GM18502 (cell line): Measurements from ENCODE around the gene KIF7.

ENCODE experiments used
- ATAC-seq: cut with Tn5 transposase; IDR thresholded peaks from one replicate; pipeline ENCODE4 v1.9.1; 2021; ENCODE audit warnings: mild to moderate bottlenecking; ENCODE audit not compliant: unreplicated experiment, poor library complexity

KIF7 gene

DNA sequence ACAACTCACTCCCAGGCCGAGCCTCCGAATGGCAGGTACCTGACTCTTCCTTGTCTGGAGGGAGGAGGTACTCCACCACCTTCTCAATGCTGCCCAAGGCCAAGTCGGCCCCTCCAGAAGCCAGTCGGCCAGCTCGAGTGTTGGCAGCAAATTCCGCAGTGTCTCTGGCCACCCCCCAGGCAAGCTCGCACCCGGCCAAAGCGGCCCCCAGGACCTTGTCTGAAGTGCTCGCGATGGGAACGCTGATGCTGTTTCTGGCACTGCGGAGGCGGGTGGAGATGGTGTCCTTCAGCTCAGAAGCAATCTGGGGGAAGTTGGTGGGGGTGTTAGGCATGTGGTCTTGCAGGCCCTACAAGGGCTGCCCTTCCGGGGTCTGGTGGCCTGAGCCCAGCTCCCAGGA is 14.7 kb upstream of the KIF7 start:
- no peak for ATAC-seq

- no peak for ATAC-seq
Measured at GRCh38 chr15:89669309-89669865, 14.1 kb upstream of the KIF7 start.

DNA sequence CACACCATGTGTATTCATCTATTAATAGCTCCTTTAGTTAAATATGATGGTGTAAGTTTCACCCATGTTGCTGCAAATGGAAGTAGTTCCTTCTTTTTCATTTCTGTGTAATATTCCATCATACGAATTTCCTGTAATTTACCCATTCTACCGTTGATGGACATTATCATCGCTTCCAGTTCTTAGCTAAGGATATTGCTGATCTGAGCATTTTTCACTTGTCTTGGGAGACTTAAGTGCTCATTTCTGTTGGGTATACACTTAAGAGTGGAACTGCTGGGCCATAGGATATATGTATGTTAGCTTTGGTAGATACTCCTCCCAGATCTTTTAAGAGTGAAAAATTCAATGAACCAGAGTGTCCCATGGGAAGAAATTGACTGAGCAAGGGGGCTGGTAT is 12.9 kb upstream of the KIF7 start:
- no peak for ATAC-seq

- no peak for ATAC-seq
Measured at GRCh38 chr15:89667706-89667960, 12.4 kb upstream of the KIF7 start.

DNA sequence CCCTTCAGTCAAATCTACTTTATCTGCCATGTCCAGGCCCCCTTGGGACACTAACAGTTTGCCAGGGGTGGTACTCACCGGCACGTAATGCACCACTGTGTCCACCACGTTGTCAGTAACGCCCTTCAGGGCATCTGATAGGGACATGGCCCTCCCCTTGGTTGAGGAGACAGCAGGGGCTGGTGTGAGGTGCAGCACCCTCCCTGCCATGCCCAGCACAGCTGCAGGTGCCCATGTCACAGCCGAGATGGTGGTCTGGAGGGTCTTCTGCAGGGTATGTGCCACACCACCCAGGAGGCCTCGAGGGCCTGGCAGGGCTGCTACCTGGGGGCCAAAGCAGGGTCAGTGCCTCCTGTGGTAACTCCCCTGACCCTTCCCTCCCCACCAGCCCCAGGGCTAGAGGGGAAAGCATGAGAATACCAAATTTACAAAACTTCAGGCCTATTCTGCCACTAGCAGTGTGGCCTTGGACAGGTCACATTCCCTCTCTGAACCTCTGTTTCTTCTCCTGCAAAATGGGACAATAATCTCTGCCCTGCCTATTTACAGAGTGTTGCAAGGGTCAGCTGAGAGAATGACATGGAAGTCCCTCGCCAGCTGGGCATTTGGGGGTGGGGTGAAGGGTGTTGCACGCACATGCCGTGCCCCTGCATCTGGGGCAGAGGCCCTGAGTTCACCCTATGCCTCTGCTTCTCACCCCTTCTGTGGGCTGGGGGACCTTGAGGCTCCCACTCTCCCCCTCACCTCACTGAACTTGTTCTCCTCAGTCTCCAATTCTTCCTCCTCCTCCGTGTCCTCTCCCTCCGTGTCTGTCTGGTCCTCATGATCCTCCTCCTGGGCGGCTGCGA is 11.8 kb upstream of the KIF7 start:
- no peak for ATAC-seq

GRCh38 chr15:89666184-89666857 is 11.1 kb upstream of the KIF7 start:
- ATAC-seq: no peak

GRCh38 chr15:89665449-89666181 is 10.3 kb upstream of the KIF7 start:
- no peak for ATAC-seq

- ATAC-seq: no peak
Measured at GRCh38 chr15:89664441-89665350, 9.4 kb upstream of the KIF7 start.

GRCh38 chr15:89662893-89663626 is 7.8 kb upstream of the KIF7 start:
- ATAC-seq: no peak

DNA sequence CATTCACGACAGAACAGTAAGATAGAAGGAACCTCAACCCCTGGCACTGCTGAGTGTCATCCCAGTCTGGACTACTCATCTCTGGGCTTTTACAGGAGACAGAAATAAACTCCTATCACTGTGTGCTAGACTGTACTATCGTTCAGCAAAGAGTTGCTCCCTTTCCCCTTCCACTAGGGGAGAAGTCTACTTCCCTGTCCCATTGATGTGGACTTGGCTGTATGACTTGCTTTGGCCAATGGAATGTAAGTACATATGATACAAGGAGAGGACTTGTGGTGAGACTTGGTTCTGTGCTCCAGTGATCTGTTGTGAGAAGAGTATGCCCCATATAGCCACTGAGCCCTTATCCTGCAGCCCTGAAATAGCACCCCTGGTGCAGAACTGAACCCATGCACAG is 5.3 kb upstream of the KIF7 start:
- ATAC-seq: no peak

DNA sequence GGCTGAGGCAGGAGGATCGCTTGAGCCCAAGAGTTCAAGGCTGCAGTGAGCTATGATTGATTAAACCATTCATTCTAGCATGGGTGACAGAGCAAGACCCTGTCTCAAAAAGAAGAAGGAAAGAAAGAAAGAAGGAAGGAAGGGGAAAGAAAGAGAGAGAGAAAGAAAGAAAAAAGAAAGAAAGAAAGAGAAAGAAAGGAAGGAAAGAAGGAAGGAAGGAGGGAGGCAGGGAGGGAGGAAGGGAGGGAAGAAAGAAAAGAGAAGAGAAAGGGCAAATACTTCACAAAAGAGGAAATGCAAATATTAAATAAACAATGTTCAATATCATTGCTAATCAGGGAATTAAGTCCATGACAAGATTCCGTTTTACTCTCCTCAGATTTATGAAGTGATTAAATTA is 4.0 kb upstream of the KIF7 start:
- ATAC-seq: no peak

DNA sequence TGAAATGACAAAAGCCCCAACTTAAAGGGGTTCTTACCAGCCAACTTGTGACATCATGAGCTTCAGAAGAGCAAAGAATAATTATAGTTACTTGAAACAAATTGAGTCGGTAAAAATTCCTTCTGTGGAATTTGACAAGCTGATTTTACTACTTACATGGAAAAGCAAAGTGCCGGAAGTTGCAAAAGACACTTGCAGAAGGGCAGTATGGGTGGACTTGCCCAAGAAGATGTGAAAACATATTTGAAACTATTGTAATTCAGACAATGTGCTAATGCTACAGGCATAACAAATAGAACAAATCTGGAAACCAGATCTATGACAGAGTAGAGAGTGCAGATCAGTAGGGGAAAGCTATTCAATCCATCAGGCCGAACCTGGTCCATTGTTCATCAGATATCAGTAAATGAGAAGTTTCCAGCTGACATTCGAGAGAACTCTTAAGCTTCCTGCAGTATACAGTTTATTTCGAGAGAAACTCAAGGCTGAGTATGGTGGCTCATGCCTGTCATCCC is 2.5 kb upstream of the KIF7 start:
- ATAC-seq: no peak

DNA sequence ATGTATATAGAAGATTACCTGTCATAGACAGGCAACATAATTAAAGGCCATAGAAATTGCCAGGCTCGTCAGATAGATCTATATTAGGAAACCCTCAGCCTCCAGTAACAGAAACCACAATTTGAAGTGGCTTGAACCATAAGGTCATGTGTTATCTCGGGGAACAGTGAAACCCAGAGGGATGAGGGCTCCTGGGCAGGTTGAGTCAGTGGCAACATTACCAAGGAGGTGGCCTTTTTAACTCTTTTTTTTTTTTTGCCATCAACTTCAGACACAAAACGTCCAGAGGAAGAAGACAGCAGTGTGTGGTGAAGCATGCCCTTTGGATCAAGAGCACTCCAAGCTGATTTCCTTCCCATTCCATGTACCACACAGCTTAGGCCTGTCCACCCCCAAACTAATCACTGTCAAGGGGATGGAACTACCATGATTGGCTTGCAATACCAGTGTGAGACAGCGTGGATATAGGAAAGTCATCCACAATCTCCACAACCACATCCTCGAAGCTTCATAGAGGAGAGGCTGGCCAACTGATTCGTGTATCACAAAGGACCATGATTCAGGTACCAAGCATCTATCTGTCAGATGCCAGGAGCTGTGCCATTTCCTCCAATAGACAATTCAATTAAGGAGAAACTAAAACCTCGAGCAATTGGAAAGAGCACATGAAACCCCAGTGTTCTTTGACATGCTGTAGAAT is 999 bp upstream of the KIF7 start:
- no peak for ATAC-seq

DNA sequence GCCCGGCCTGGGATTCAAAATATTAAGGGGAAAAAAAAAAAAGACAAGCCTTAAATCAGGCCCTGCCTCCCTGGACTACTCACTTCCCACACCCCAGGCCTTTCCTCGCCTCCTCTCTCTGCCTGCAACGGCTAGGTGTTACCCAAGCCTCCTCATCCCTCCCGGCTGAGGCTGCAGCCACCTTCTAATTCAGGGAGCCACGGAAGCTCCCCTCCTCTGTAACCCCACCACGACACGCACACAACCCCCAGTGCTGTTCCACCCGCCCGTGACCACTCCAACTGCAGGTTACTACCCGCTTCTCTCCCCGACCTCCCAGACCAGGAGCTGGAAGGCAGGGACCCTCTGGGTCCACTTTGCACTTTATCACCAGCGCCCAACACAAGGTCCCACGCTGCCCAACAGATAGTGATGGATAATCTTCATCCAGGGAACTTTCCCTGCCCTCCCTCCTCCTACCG is 936 bp downstream of the KIF7 start:
- no peak for ATAC-seq

DNA sequence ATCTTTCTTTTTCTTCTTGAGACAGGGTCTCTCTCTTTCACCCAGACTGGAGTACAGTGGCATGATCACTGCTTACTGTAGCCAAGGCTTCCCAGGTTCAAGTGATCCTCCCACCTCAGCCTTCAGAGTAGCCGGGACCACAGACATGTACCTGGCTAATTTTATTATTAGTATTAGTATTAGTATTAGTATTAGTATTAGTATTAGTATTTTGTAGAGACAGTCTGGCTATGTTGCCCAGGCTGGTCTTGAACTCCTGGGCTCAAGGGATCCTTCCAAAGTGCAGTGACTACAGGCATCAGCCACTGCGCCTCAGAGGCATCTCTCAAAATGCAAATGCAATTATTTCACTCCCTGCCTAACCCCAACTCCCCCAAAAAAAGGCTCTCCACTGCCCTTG is 1.7 kb downstream of the KIF7 start:
- ATAC-seq: no peak

GRCh38 chr15:89652666-89653065 is 2.6 kb downstream of the KIF7 start:
- no peak for ATAC-seq

DNA sequence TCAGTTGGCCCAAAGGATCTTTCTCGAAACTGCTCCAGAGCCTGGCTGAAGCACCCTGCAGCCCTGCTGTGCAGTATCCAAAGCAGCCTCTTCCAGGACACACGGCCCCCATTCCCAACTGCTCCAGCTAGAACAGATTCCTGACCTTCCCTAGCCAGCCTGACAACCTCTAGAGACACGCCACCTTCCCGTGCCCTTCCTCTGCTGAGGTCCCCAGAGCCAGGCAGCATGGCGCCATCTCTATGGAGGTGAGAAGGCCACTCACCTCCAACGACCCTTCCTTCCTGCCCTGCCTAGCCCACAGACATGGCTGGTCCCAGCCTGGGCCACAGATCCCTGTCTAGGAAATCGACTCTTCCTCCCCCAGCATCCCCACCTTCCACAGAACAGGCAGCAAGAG is 3.1 kb downstream of the KIF7 start:
- ATAC-seq: no peak

GRCh38 chr15:89649716-89650115 is 5.6 kb downstream of the KIF7 start:
- no peak for ATAC-seq
